GM18526 (cell line): ENCODE results near the gene NTSR1.

Source experiments
- POLR2A ChIP-seq: IDR thresholded peaks from 3 replicates; pipeline ENCODE4 v1.6.1; 2011; ENCODE audit not compliant: insufficient read length; ENCODE audit errors: extremely low read depth

NTSR1 gene

GRCh38 chr20:62776035-62776691 lies 67.5 kb downstream of the NTSR1 start:
- TF ChIP-seq POLR2A = no peak

- TF ChIP-seq POLR2A = no peak
Measured at GRCh38 chr20:62776692-62777527, 68.3 kb downstream of the NTSR1 start.

- TF ChIP-seq POLR2A = no peak
Measured at GRCh38 chr20:62777528-62777830, 68.8 kb downstream of the NTSR1 start.

GRCh38 chr20:62778058-62778457 lies 69.4 kb downstream of the NTSR1 start:
- no peak for TF ChIP-seq POLR2A

GRCh38 chr20:62778601-62779416 lies 70.2 kb downstream of the NTSR1 start:
- TF ChIP-seq POLR2A = no peak

DNA sequence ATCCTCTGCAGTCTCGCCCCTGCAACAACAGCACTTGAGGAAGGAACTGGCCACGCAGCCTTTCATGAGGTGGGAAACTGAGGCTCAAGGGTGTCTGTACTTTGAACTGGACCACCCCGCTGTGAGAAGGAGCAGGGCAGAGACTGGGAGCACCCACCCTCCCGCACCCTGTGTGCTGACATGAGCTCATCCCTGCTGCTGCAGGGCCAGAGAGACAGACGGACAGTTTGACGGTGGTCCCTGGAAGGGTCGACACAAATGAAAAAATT lies 70.7 kb downstream of the NTSR1 start:
- no peak for TF ChIP-seq POLR2A

- TF ChIP-seq POLR2A = no peak
Measured at GRCh38 chr20:62780204-62780603, 71.6 kb downstream of the NTSR1 start.

- TF ChIP-seq POLR2A = no peak
Measured at GRCh38 chr20:62780696-62781095, 72.1 kb downstream of the NTSR1 start.

GRCh38 chr20:62782149-62782892 lies 73.7 kb downstream of the NTSR1 start:
- no peak for TF ChIP-seq POLR2A

GRCh38 chr20:62782893-62783278 lies 74.2 kb downstream of the NTSR1 start:
- TF ChIP-seq POLR2A = no peak

GRCh38 chr20:62784497-62784896 lies 75.9 kb downstream of the NTSR1 start:
- TF ChIP-seq POLR2A = no peak

- no peak for TF ChIP-seq POLR2A
Measured at GRCh38 chr20:62785393-62785792, 76.8 kb downstream of the NTSR1 start.

DNA sequence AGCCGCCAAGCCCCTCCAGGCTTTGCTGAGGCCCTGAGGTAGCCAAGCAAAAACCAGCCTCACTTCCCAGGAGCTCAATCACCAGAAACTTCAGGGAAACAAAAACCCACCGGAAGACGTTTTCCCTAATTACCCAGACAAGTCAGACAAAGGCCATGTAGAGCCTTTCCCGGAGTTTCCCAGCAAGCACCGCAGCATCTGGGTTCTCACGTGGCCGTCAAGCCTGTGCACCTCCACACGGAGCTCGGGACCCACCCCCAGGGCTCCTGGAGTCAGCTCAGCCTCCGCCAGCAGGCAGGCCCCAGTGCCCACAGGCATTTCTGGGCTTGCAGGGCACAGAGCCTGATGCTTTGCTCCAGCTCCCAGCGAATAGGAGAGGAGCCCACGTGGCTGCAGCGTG lies 77.5 kb downstream of the NTSR1 start:
- no peak for TF ChIP-seq POLR2A

GRCh38 chr20:62787321-62787720 lies 78.7 kb downstream of the NTSR1 start:
- TF ChIP-seq POLR2A = no peak

DNA sequence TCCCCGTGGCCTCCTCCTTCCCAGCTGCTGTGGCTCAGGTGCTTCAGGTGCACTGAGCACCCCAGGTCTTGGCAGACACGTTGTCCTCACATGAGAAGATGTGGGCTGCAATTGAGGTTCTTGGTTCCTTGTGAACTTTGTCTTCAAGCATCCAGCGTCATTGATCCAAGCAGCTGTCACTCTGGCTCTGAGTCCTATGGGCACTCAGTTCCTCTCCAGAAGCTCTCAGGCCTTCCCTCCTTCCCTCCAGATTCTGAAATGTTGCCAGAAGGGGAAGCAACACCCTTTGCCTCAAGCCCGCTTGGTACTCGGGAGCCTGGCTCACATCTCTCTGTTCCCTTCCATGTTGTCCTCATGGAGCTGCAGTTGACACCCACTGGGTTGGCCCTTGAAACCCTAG lies 79.2 kb downstream of the NTSR1 start:
- TF ChIP-seq POLR2A = no peak
